ENCODE results near the gene BHLHA15.

DNA sequence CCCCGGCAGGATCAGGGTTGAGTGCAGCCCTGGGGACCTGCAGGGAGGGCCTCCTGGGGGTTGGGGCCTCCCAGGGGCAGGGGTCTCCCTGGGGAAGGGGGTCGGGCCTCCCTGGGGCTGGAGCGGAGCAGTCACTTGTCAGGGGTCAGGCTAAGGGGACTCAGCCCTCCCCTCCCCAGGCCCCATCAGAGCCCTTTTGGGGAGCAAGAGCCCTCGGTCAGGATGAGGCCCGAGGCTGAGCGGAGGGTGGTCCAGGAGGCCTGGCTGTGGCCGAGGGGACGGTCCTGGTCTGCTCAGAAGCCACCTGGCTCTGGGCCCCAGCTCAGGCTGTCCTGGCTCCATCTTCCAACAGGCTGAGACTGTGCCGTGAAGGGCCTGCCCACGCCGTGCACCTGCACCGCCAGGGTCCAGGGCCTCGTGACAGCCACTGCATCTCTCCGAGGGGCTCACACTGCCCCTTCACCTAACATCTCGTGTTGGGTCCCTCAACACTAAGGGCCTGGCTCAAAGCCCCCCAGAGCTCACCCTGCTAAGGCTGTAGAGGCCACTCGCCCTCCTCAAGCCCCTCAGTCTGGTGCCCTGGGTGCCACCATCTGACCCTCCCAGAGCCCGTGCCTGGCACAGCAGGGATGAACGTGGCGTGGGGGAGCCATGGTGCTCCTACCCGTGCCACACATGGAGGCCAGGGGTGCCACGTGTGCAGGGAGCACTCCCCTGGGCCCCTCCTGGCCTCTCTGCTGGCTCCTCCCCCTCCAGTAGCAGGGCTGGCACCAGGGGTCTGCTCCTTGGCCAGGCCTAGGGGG, 12.9 kb downstream of the BHLHA15 start:
- TF ChIP-seq, protein P1, sequence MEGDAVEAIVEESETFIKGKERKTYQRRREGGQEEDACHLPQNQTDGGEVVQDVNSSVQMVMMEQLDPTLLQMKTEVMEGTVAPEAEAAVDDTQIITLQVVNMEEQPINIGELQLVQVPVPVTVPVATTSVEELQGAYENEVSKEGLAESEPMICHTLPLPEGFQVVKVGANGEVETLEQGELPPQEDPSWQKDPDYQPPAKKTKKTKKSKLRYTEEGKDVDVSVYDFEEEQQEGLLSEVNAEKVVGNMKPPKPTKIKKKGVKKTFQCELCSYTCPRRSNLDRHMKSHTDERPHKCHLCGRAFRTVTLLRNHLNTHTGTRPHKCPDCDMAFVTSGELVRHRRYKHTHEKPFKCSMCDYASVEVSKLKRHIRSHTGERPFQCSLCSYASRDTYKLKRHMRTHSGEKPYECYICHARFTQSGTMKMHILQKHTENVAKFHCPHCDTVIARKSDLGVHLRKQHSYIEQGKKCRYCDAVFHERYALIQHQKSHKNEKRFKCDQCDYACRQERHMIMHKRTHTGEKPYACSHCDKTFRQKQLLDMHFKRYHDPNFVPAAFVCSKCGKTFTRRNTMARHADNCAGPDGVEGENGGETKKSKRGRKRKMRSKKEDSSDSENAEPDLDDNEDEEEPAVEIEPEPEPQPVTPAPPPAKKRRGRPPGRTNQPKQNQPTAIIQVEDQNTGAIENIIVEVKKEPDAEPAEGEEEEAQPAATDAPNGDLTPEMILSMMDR (conservative IDR thresholded peaks at IDR 0.05 in 1 of 2, IDR thresholded peaks at IDR 0.05 in 1 of 2; ENCODE audit: low read depth in 1 of 2, low read length in 2 of 2), result no peak
- TF ChIP-seq EZH2 (IDR thresholded peaks at IDR 0.05; ENCODE audit: low read length, missing control alignments), result no peak
